NCI-H526 (cell line): ENCODE results near the gene EFCAB6.
"Not testable (repeated sequence)": the region's sequence is repeated elsewhere in the genome, so short reads cannot be mapped to it uniquely, and the experiment has no call there.

ENCODE experiments used
- DNase-seq, 2 experiments: peaks; one replicate each; lab custom pipeline; 2025; lab: John Stamatoyannopoulos, UW

The EFCAB6 gene

GRCh38 chr22:43720716-43721115 is 91.4 kb downstream of the EFCAB6 start:
- no peak for DNase-seq

GRCh38 chr22:43714104-43714503 is 98.0 kb downstream of the EFCAB6 start:
- DNase-seq: no peak

GRCh38 chr22:43711681-43712080 is 100.4 kb downstream of the EFCAB6 start:
- no peak for DNase-seq

GRCh38 chr22:43707648-43708047 is 104.5 kb downstream of the EFCAB6 start:
- DNase-seq: no peak

GRCh38 chr22:43706571-43707328 is 105.4 kb downstream of the EFCAB6 start:
- DNase-seq: no peak

GRCh38 chr22:43706151-43706550 is 106.0 kb downstream of the EFCAB6 start:
- DNase-seq: no peak

- DNase-seq: no peak
These were observed 108.1 kb downstream of the EFCAB6 start for GRCh38 chr22:43704051-43704450.

- DNase-seq: no peak
These were observed 113.7 kb downstream of the EFCAB6 start for GRCh38 chr22:43698403-43698802.

GRCh38 chr22:43697894-43698293 is 114.2 kb downstream of the EFCAB6 start:
- DNase-seq: no peak

- DNase-seq: no peak
These were observed 118.9 kb downstream of the EFCAB6 start for GRCh38 chr22:43693249-43693648.

- DNase-seq: peak in 1 of 2 experiments; percentile 17
These were observed 122.7 kb downstream of the EFCAB6 start for GRCh38 chr22:43689356-43689755.

GRCh38 chr22:43682851-43683250 is 129.3 kb downstream of the EFCAB6 start:
- no peak for DNase-seq

- DNase-seq: peak in 1 of 2 experiments; percentile 43
These were observed 130.3 kb downstream of the EFCAB6 start for GRCh38 chr22:43681731-43682360.

GRCh38 chr22:43670513-43670912 is 141.6 kb downstream of the EFCAB6 start:
- DNase-seq: peak; percentile 80 to 82

GRCh38 chr22:43669190-43669589 is 142.9 kb downstream of the EFCAB6 start:
- no peak for DNase-seq

GRCh38 chr22:43667656-43668055 is 144.4 kb downstream of the EFCAB6 start:
- DNase-seq: no peak

- peak in 1 of 2 experiments; percentile 51 for DNase-seq
These were observed 145.6 kb downstream of the EFCAB6 start for GRCh38 chr22:43666457-43666856.

- no peak for DNase-seq
These were observed 153.3 kb downstream of the EFCAB6 start for GRCh38 chr22:43658823-43659222.

- not testable (repeated sequence) for DNase-seq
These were observed 155.5 kb downstream of the EFCAB6 start for GRCh38 chr22:43656581-43656980.

GRCh38 chr22:43654271-43654670 is 157.8 kb downstream of the EFCAB6 start:
- DNase-seq: no peak

- no peak for DNase-seq
These were observed 159.3 kb downstream of the EFCAB6 start for GRCh38 chr22:43652845-43653244.

- DNase-seq: no peak
These were observed 168.7 kb downstream of the EFCAB6 start for GRCh38 chr22:43643387-43643786.
